PC-3 (cell line): ENCODE measurements around the gene DACT2. TPM values are rescaled to one million over a fixed set of nuclear protein-coding genes. Genes with fewer than 3 reads are reported as not detected.

Source experiments
- ATAC-seq: fragments of 200-7000 bp; cut with Tn5 transposase; 2 replicates; pipeline ENCODE4 v1.9.1; 2020; ENCODE audit warnings: mild to moderate bottlenecking, moderate library complexity
- BruUV-seq: library from RNA; stranded (reverse); fragments of 400-500 nt; replicated peaks from 2 replicates; lab custom pipeline; 2021; lab: Mats Ljungman, UMichigan
- CTCF ChIA-PET: fragments of 300-600 bp; sonication (Branson Sonifier 250); formaldehyde crosslinking; loops from one replicate; lab custom pipeline; 2022; ENCODE audit warnings: antibody characterized with exemption; lab: Charles Lee
- POLR2A ChIA-PET: fragments of 300-600 bp; sonication (Branson Sonifier 250); formaldehyde crosslinking; loops from one replicate; lab custom pipeline; 2022; ENCODE audit warnings: antibody characterized with exemption; ENCODE audit not compliant: unreplicated experiment; lab: Charles Lee
- DNase-seq: peaks from one replicate; pipeline ENCODE4 v3.0.0-alpha.2; 2015
- H2AFZ ChIP-seq: fragments of 300-600 bp; sonication (generic); 2 replicates; pipeline ENCODE4 v1.6.0; 2016; ENCODE audit warnings: antibody characterized with exemption, low read length
- H3F3A ChIP-seq: fragments of 300-600 bp; sonication (generic); one replicate; pipeline ENCODE4 v1.6.0; 2017; ENCODE audit warnings: antibody characterized with exemption, low read length, control low read depth, mild to moderate bottlenecking; ENCODE audit not compliant: unreplicated experiment
- H3K27ac ChIP-seq: fragments of 300-600 bp; sonication (generic); 2 replicates; pipeline ENCODE4 v1.5.1; 2016; ENCODE audit warnings: mild to moderate bottlenecking, low read length
- H3K27me3 ChIP-seq: fragments of 300-600 bp; sonication (generic); 2 replicates; pipeline ENCODE4 v1.6.1; 2016; ENCODE audit warnings: low read length, mixed read lengths
- H3K36me3 ChIP-seq: fragments of 300-600 bp; sonication (generic); 2 replicates; pipeline ENCODE4 v1.6.1; 2016; ENCODE audit warnings: low read depth, mixed run types, low read length, mixed read lengths
- H3K4me1 ChIP-seq: fragments of 300-600 bp; sonication (generic); 2 replicates; pipeline ENCODE4 v1.5.1; 2016; ENCODE audit warnings: low read length; ENCODE audit not compliant: insufficient read depth
- H3K4me2 ChIP-seq: fragments of 300-600 bp; sonication (generic); 2 replicates; pipeline ENCODE4 v1.6.0; 2016; ENCODE audit warnings: low read length
- H3K4me3 ChIP-seq: fragments of 300-600 bp; sonication (generic); 2 replicates; pipeline ENCODE4 v1.5.1; 2016; ENCODE audit warnings: mild to moderate bottlenecking, low read length, mixed read lengths
- H3K79me2 ChIP-seq: fragments of 300-600 bp; sonication (generic); 2 replicates; pipeline ENCODE4 v1.6.1; 2017; ENCODE audit warnings: low read length, mixed read lengths
- H3K9ac ChIP-seq: fragments of 300-600 bp; sonication (generic); 2 replicates; pipeline ENCODE4 v1.6.0; 2016; ENCODE audit warnings: mild to moderate bottlenecking, low read length
- H3K9me2 ChIP-seq: fragments of 300-600 bp; sonication (generic); replicated peaks from 2 replicates; pipeline ENCODE4 v1.6.1; 2016; ENCODE audit warnings: mixed run types, low read length, mixed read lengths
- H3K9me3 ChIP-seq: fragments of 300-600 bp; sonication (generic); 2 replicates; pipeline ENCODE4 v1.6.1; 2016; ENCODE audit warnings: low read length, mixed read lengths
- H4K20me1 ChIP-seq: fragments of 300-600 bp; sonication (generic); 2 replicates; pipeline ENCODE4 v1.6.1; 2016; ENCODE audit warnings: low read length, mixed read lengths
- CTCF ChIP-seq: fragments of 300-600 bp; sonication (generic); conservative IDR thresholded peaks from 2 replicates; pipeline ENCODE4 v1.5.1; 2017; ENCODE audit warnings: antibody characterized with exemption, low read depth, mild to moderate bottlenecking, low read length
- EZH2 ChIP-seq: fragments of 300-600 bp; sonication (generic); IDR thresholded peaks from one replicate; pipeline ENCODE4 v1.6.1; 2017; ENCODE audit warnings: antibody characterized with exemption, mild to moderate bottlenecking, low read length; ENCODE audit not compliant: unreplicated experiment
- EZH2phosphoT487 ChIP-seq: fragments of 300-600 bp; sonication (generic); IDR thresholded peaks from 2 replicates; pipeline ENCODE4 v1.6.1; 2018; ENCODE audit warnings: mild to moderate bottlenecking, antibody characterized with exemption, low read length, borderline replicate concordance
- intact Hi-C: fragments of 100-400 bp; cut with micrococcal nuclease; formaldehyde crosslinking; loops from 2 replicates; pipeline ENCODE4 v1.9.0; 2023
- total RNA-seq: library from RNA; depleted of rRNA; stranded (reverse); fragments of >200 nt; gene quantifications from 2 replicates; pipeline ENCODE4 v1.2.3, GENCODE V29; 2014

The DACT2 gene
- total RNA-seq, 1 experiment from 2014 or later = not detected

DNA sequence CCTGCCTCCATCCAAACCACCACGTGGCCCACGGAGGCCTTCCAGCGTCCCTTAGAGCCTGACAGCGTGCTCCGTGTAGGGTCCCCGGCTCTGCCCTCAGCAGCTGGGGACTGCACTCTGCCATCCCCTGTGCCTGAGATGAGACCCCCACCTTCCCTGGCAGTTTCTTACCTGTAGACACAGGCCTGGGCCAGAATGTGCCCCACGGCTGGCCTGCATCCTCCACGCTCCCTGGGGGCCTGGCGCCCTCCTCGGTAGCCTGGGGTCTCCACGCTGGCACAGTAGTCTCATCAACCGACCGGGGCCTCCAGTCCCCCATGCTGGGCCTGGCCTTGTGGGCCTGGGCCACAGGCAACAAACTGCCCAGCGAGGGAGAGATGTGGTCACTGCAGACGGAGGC, 9.6 kb downstream of the DACT2 start:
- Histone ChIP-seq H3K4me1 (no peaks in the 10 kb centered on the region), H3K9me2 (no peaks in the 10 kb centered on the region), H3K4me3 (no peak overlapping the region), H4K20me1 (no peaks in the 10 kb centered on the region), H3K79me2 (no peaks in the 10 kb centered on the region), H2AFZ (no peak overlapping the region), H3K9ac (no peak overlapping the region), H3K36me3 (no peaks in the 10 kb centered on the region), H3K4me2 (no peak overlapping the region), H3K9me3 (no peaks in the 10 kb centered on the region), H3F3A (no peaks in the 10 kb centered on the region), H3K27ac (no peak overlapping the region), H3K27me3 (peaks cover 18% of the 10 kb centered on the region)
- ChIA-PET POLR2A (no interaction called here), CTCF (no interaction called here)
- ATAC-seq (no peak), DNase-seq (no peak)
- intact Hi-C loops = no loop called here
- TF ChIP-seq EZH2 (no peak), CTCF (no peak), EZH2phosphoT487 (no peak)
- no TSS peak for BruUV-seq

DNA sequence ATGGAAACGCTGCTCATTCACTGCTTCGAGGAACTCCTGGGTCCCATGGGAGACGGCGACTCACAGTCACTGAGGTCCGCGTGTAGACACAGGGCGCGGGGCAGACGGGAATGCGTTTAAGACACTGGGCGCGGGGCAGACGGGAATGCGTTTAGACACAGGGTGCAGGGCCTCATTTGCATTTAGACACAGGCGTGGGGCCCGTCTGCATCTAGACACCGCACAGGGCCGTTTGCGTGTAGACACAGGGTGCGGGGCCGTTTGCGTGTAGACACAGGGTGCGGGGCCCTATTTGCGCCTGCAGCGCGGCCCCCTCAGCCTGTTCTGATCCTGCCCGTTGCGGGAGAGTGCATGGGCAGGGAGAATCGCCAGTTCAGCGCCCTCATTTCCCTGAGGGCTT, 10.4 kb downstream of the DACT2 start:
- no peaks in the 10 kb centered on the region for H3K4me1 ChIP-seq
- CTCF ChIA-PET = no interaction called here

More for the DNA sequence above, 10.4 kb downstream of the DACT2 start:
- Histone ChIP-seq H3K9ac (no peak overlapping the region), H3K4me2 (no peak overlapping the region), H3K79me2 (no peaks in the 10 kb centered on the region), H3K27ac (no peak overlapping the region), H3K9me3 (no peaks in the 10 kb centered on the region), H3K4me3 (no peak overlapping the region), H3K27me3 (peaks cover 19% of the 10 kb centered on the region), H4K20me1 (no peaks in the 10 kb centered on the region), H3K36me3 (no peaks in the 10 kb centered on the region), H3K9me2 (no peaks in the 10 kb centered on the region), H3F3A (no peaks in the 10 kb centered on the region), H2AFZ (no peak overlapping the region)
- intact Hi-C loops = no loop called here
- DNase-seq (no peak), ATAC-seq (no peak)
- TF ChIP-seq EZH2phosphoT487 (no peak), EZH2 (no peak), CTCF (no peak)
- POLR2A ChIA-PET = no interaction called here
- BruUV-seq = no TSS peak
